HG02678 (cell line): Measurements from ENCODE around the gene GLRX.

Experiments
- ATAC-seq: cut with Tn5 transposase; IDR thresholded peaks from one replicate; pipeline ENCODE4 v1.9.1; 2021; ENCODE audit warnings: mild to moderate bottlenecking, moderate library complexity; ENCODE audit not compliant: unreplicated experiment

GLRX gene

GRCh38 chr5:95810305-95811125, 12.0 kb downstream of the GLRX start:
- ATAC-seq, result no peak

DNA sequence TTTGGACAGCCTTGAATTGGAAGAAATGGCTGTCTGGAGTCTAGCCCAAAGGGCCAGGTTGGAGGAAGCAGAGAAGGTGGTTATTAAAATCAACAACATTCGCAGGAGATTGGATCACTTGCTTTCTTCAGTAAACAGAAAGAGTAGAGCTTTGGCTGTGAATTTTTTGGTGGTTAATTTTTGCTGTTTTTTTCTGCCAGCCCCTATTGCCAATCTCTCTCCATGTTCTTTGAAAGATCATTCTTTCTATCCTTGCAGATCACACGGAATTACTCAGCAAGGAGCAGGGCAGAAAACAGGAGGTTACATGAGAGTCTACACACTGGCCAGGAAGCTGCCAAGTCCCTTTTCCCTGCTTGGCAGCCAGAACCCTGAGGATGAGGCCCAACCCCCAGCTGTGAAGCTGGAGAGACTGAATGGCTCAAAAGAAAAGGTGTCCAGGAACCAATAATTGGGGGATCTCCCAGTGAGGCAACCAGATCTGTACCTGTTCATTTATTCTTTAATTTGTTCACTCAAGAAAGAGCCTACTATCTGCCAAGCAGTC, 13.0 kb downstream of the GLRX start:
- no peak for ATAC-seq

- peak; percentile 99 for ATAC-seq
Measured at GRCh38 chr5:95808686-95809413, 13.7 kb downstream of the GLRX start.

- no peak for ATAC-seq
Measured at GRCh38 chr5:95808013-95808685, 14.4 kb downstream of the GLRX start.

- ATAC-seq, result no peak
Measured at GRCh38 chr5:95806687-95807086, 15.8 kb downstream of the GLRX start.

GRCh38 chr5:95804736-95805539, 17.6 kb downstream of the GLRX start:
- no peak for ATAC-seq

DNA sequence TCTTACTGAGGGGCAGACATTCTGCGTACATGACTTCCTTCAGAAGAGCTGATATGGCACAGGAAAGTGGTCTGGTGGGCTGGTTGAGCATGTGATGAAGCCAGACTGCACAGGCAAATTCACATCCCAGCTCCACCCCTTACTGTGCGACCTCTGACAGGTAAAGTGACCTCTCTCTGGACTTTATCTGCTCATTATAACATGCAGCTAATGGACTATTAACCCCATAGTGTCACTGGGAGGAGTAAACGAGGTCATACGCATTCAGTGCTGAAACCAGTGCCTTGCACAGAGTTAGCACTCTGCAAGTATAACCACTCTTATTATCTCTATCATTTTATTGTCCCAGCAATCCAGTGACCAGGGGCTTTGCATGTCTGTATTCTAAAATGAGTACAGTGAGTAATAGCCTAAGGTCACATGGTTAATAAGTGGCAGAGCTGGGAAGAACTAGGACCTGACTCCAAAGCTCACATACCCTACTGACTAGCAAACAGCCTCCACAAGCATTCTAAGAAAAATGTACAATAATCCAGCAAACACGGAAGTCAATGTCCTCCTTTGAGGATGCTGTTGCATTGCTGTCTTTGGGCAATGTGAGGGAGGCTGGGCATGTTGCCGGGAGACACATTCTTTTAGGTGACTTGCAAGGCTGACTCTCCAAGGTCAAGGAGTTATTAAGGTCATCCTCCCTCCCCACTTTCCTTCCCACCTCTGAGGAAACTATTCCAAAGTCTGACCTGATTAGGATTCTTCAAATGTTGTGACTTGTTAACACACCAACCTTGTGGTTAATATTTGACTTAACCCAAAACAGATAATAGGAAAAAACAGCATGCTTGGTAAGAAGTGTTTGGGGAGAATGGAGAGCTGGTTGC, 19.0 kb downstream of the GLRX start:
- ATAC-seq, result no peak

DNA sequence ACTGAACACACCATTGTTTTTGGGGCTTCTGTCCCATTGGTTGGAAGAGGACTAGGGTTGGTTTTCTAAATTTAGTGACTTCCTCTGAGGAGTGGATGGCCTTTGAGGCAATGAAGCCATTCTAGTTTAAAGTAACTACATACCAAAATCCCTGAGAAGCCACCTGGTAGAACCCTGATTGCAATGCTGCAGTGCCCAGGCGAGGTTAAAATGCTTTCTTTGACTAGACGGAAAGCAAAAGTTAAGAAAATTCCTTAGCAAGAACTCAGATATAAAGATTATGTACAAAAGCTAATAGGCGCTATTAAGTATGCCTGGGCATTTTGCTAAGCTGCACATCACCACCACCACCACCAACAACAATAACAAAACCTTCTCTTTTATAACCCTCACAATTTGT, 20.6 kb downstream of the GLRX start:
- ATAC-seq, result no peak

DNA sequence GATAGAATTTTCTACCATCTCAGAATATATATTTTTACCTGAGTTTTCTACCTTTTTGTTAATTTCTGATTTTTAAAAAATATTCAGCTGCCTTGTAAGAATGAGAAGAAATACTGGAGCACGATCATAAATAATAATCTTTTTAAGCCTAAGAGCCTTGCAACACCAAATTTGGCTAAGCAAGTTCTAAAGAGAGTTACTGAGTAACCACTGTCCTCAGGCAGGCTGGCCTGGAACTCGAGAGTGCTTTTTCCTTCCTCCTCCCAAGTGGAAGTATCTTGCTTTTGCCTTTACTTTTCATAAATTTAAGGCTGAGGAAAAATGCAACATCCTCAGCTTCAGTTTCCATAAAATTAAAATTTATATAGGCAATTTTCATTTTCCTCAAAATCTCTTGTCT, 21.0 kb downstream of the GLRX start:
- no peak for ATAC-seq

DNA sequence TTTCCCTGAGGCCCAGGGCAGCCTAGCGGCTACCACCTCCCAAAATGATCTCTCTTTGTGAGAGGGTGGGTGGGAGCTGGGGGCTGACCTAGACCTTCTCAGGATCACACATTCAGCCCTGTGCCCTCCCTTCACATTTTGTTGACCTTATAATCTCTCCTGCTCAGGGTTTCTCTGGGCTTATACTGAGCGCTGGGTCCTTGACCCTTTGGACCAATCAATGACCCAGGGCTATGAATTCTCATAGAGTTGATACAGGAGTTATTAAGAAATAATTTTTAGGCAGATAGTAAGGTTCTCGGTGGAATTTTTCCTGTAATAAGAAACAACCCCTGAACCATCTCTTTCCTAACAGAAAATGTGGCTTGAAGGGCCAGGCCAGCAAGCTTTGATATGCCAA, 22.0 kb downstream of the GLRX start:
- no peak for ATAC-seq

DNA sequence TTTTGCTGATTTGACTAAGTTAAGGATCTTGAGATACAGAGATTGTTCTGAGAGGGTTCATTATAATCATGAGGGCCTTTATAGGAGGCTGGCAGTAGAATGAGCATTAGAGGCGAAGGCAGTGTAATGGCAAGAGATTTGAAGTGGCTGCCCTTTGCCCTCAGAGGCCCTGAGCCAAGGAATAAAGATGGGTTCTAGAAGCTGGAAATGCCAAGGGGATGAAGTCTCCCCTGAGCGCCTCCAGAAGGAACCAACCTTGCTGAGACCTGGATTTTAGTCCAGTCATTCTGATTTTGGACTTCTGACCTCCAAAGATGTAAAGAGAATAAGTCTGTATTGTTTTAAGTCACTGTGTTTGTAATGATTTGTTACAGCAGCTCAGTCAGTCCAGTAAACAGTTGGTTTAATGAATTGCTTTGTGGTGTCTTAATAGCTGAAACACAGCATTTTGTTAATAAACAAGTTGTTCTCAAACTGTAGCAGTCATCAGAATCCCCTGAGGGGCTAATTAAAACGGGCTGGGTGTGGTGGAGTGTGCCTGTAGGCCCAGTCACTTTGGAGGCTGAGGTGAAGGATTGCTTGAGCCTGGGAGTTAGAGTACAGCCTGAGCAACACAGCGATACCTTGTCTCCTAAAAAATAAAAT, 23.2 kb downstream of the GLRX start:
- ATAC-seq, result no peak

- ATAC-seq, result no peak
Measured at GRCh38 chr5:95798545-95798944, 24.0 kb downstream of the GLRX start.

DNA sequence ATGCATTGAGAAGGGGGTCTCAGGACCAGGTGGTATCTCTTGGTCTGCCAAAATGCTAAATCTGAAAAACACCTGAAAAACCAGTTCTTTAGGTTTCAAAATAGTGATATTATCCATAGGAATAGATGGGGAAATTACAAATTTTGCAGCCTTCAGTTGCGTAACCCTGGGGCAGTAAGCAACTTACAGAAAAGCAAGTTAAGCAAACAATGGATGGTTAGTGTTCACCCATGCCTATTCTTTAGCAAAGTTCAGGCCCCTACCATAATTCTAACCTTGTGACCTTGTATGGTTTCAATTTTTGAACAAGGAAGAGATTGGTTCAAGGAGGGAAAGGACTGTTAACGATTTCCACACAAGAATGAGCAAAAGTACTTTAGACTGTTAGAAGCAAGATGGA, 24.5 kb downstream of the GLRX start:
- no peak for ATAC-seq

GRCh38 chr5:95797301-95797700, 25.2 kb downstream of the GLRX start:
- no peak for ATAC-seq

DNA sequence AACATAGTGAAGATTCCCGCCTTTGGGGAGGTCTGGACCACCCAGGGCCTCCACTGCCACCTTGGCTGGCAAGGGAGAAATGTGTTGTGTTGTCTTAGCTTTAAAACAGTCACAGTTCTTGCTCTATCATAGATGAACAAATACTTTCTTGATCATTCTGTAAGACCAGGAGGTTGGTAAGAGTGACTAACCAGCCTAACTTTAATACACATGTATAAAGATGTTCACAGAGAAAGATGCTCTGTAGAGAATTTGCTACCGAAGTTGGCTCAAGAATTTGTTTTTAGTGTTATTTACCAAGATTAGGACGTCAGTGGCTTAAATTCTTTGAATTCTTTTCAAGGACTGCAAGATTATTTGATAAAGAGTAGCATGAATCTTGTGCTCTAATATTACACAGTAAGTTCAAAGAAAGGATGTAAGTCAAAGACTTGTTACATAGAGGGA, 28.4 kb downstream of the GLRX start:
- no peak for ATAC-seq

DNA sequence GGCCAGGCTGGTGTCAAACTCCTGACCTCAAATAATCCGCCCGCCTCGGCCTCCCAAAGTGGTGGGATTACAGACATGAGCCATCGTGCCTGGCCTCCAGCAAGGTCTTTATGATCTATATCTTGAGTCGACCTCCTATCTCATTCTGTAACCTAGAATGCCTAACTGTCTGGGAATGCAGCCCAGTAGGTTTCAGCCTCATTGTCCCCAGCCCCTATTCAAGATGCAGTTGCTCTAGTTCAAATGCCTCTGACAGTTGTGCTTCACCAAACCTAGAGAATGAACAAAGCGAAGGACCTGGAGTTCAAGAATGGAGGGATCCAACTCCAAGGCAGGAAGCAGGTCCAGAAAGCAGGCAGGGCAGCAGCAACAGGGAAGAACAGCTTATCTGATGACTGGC, 30.8 kb downstream of the GLRX start:
- ATAC-seq, result no peak

- no peak for ATAC-seq
Measured at GRCh38 chr5:95788493-95788892, 34.0 kb downstream of the GLRX start.

DNA sequence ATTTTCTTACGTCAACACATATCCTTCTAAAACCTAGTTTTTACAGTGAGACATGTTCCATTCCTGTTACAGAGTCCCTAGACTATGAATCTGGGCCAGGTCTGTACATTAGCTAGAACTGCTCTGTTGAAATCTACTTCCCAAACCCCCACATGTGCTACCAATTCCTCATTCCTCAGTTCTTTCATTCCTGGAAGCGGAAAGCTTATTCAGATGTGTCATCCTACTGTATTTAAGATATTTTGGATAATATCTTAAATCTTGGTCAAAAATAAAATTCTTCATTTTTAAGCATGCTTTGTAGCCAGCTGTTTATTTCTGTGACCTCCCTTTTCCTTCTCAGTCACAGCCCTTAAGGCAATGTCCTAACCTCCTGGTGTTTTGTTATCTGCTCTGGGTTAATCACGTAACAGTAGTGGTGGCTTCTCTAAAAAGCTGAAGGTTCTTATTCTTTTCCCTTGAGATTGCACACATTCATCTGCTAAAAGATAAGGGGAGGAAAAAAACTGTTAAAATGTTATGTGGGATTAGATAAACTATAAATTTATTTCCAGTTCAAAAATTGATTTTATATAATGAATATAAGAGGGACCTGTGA, 35.6 kb downstream of the GLRX start:
- ATAC-seq, result no peak
